ENCODE measurements around the gene OPHN1.

OPHN1 gene

GRCh38 chrX:68421636-68422035 lies 11.7 kb downstream of the OPHN1 start:
- H3K4me3 ChIP-seq (ENCODE audit: low read depth in 1 of 2, low read length in 2 of 2), result no peak overlapping the region
- H3K9me3 ChIP-seq (ENCODE audit: control insufficient read depth in 1 of 2, low read length in 2 of 2), result no peaks in the 10 kb centered on the region
- peaks cover 0 to 11% of the 10 kb centered on the region in 2 donors for H3K4me1 ChIP-seq (ENCODE audit: control insufficient read depth in 1 of 2, insufficient read depth in 2 of 2, low read length in 2 of 2)
- no peaks in the 10 kb centered on the region for H3K27me3 ChIP-seq (ENCODE audit: low read depth, low read length)
- no peaks in the 10 kb centered on the region for H3K36me3 ChIP-seq (ENCODE audit: control insufficient read depth in 1 of 2, insufficient read depth in 2 of 2, low read length in 2 of 2)
- no peak overlapping the region for H3K27ac ChIP-seq (ENCODE audit: low read length)

- H3K4me3 ChIP-seq (ENCODE audit: low read depth in 1 of 2, low read length in 2 of 2), result no peak overlapping the region
- peaks cover 0 to 12% of the 10 kb centered on the region in 2 donors for H3K4me1 ChIP-seq (ENCODE audit: control insufficient read depth in 1 of 2, insufficient read depth in 2 of 2, low read length in 2 of 2)
- no peaks in the 10 kb centered on the region for H3K27me3 ChIP-seq (ENCODE audit: low read depth, low read length)
- no peak overlapping the region for H3K27ac ChIP-seq (ENCODE audit: low read length)
- no peaks in the 10 kb centered on the region for H3K9me3 ChIP-seq (ENCODE audit: control insufficient read depth in 1 of 2, low read length in 2 of 2)
- no peaks in the 10 kb centered on the region for H3K36me3 ChIP-seq (ENCODE audit: control insufficient read depth in 1 of 2, insufficient read depth in 2 of 2, low read length in 2 of 2)
Observed at GRCh38 chrX:68420559-68420958, 12.7 kb downstream of the OPHN1 start.

GRCh38 chrX:68419975-68420374 lies 13.3 kb downstream of the OPHN1 start:
- H3K9me3 ChIP-seq (ENCODE audit: control insufficient read depth in 1 of 2, low read length in 2 of 2), result no peaks in the 10 kb centered on the region
- H3K27ac ChIP-seq (ENCODE audit: low read length), result no peak overlapping the region
- H3K27me3 ChIP-seq (ENCODE audit: low read depth, low read length), result no peaks in the 10 kb centered on the region
- H3K4me3 ChIP-seq (ENCODE audit: low read depth in 1 of 2, low read length in 2 of 2), result no peak overlapping the region
- peaks cover 0 to 17% of the 10 kb centered on the region in 2 donors for H3K4me1 ChIP-seq (ENCODE audit: control insufficient read depth in 1 of 2, insufficient read depth in 2 of 2, low read length in 2 of 2)
- H3K36me3 ChIP-seq (ENCODE audit: control insufficient read depth in 1 of 2, insufficient read depth in 2 of 2, low read length in 2 of 2), result no peaks in the 10 kb centered on the region

- no peak overlapping the region for H3K4me3 ChIP-seq (ENCODE audit: low read depth in 1 of 2, low read length in 2 of 2)
- no peaks in the 10 kb centered on the region for H3K36me3 ChIP-seq (ENCODE audit: control insufficient read depth in 1 of 2, insufficient read depth in 2 of 2, low read length in 2 of 2)
- H3K27me3 ChIP-seq (ENCODE audit: low read depth, low read length), result no peaks in the 10 kb centered on the region
- H3K9me3 ChIP-seq (ENCODE audit: control insufficient read depth in 1 of 2, low read length in 2 of 2), result no peaks in the 10 kb centered on the region
- no peak overlapping the region for H3K27ac ChIP-seq (ENCODE audit: low read length)
- H3K4me1 ChIP-seq (ENCODE audit: control insufficient read depth in 1 of 2, insufficient read depth in 2 of 2, low read length in 2 of 2), result peaks cover 0 to 19% of the 10 kb centered on the region in 2 donors
Observed at GRCh38 chrX:68417651-68418050, 15.6 kb downstream of the OPHN1 start.

- H3K4me1 ChIP-seq (ENCODE audit: control insufficient read depth in 1 of 2, insufficient read depth in 2 of 2, low read length in 2 of 2), result peaks cover 0 to 13% of the 10 kb centered on the region in 2 donors
- H3K9me3 ChIP-seq (ENCODE audit: control insufficient read depth in 1 of 2, low read length in 2 of 2), result no peaks in the 10 kb centered on the region
Observed at GRCh38 chrX:68416592-68416991, 16.7 kb downstream of the OPHN1 start.

GRCh38 chrX:68415316-68415715 lies 18.0 kb downstream of the OPHN1 start:
- no peak overlapping the region for H3K4me3 ChIP-seq (ENCODE audit: low read depth in 1 of 2, low read length in 2 of 2)
- no peaks in the 10 kb centered on the region for H3K27me3 ChIP-seq (ENCODE audit: low read depth, low read length)
- H3K36me3 ChIP-seq (ENCODE audit: control insufficient read depth in 1 of 2, insufficient read depth in 2 of 2, low read length in 2 of 2), result no peaks in the 10 kb centered on the region
- no peaks in the 10 kb centered on the region for H3K9me3 ChIP-seq (ENCODE audit: control insufficient read depth in 1 of 2, low read length in 2 of 2)
- H3K4me1 ChIP-seq (ENCODE audit: control insufficient read depth in 1 of 2, insufficient read depth in 2 of 2, low read length in 2 of 2), result peaks cover 0 to 8% of the 10 kb centered on the region in 2 donors
- H3K27ac ChIP-seq (ENCODE audit: low read length), result no peak overlapping the region

More at GRCh38 chrX:68416592-68416991, 16.7 kb downstream of the OPHN1 start:
- no peaks in the 10 kb centered on the region for H3K27me3 ChIP-seq (ENCODE audit: low read depth, low read length)
- H3K36me3 ChIP-seq (ENCODE audit: control insufficient read depth in 1 of 2, insufficient read depth in 2 of 2, low read length in 2 of 2), result no peaks in the 10 kb centered on the region
- H3K4me3 ChIP-seq (ENCODE audit: low read depth in 1 of 2, low read length in 2 of 2), result no peak overlapping the region
- H3K27ac ChIP-seq (ENCODE audit: low read length), result no peak overlapping the region

- Histone ChIP-seq H3K4me3 (ENCODE audit: low read depth in 1 of 2, low read length in 2 of 2) (no peak overlapping the region), H3K4me1 (ENCODE audit: control insufficient read depth in 1 of 2, insufficient read depth in 2 of 2, low read length in 2 of 2) (peaks cover 0 to 8% of the 10 kb centered on the region in 2 donors), H3K27me3 (ENCODE audit: low read depth, low read length) (no peaks in the 10 kb centered on the region), H3K9me3 (ENCODE audit: control insufficient read depth in 1 of 2, low read length in 2 of 2) (no peaks in the 10 kb centered on the region), H3K27ac (ENCODE audit: low read length) (no peak overlapping the region), H3K36me3 (ENCODE audit: control insufficient read depth in 1 of 2, insufficient read depth in 2 of 2, low read length in 2 of 2) (no peaks in the 10 kb centered on the region)
Observed at GRCh38 chrX:68413254-68413653, 20.0 kb downstream of the OPHN1 start.

GRCh38 chrX:68411729-68412128 lies 21.6 kb downstream of the OPHN1 start:
- no peaks in the 10 kb centered on the region for H3K9me3 ChIP-seq (ENCODE audit: control insufficient read depth in 1 of 2, low read length in 2 of 2)
- peaks cover 0 to 8% of the 10 kb centered on the region in 2 donors for H3K4me1 ChIP-seq (ENCODE audit: control insufficient read depth in 1 of 2, insufficient read depth in 2 of 2, low read length in 2 of 2)
- no peaks in the 10 kb centered on the region for H3K36me3 ChIP-seq (ENCODE audit: control insufficient read depth in 1 of 2, insufficient read depth in 2 of 2, low read length in 2 of 2)
- no peak overlapping the region for H3K27ac ChIP-seq (ENCODE audit: low read length)
- H3K4me3 ChIP-seq (ENCODE audit: low read depth in 1 of 2, low read length in 2 of 2), result no peak overlapping the region
- H3K27me3 ChIP-seq (ENCODE audit: low read depth, low read length), result no peaks in the 10 kb centered on the region

- Histone ChIP-seq H3K4me1 (ENCODE audit: control insufficient read depth in 1 of 2, insufficient read depth in 2 of 2, low read length in 2 of 2) (no peaks in the 10 kb centered on the region), H3K4me3 (ENCODE audit: low read depth in 1 of 2, low read length in 2 of 2) (no peak overlapping the region), H3K27me3 (ENCODE audit: low read depth, low read length) (no peaks in the 10 kb centered on the region), H3K9me3 (ENCODE audit: control insufficient read depth in 1 of 2, low read length in 2 of 2) (no peaks in the 10 kb centered on the region), H3K36me3 (ENCODE audit: control insufficient read depth in 1 of 2, insufficient read depth in 2 of 2, low read length in 2 of 2) (no peaks in the 10 kb centered on the region), H3K27ac (ENCODE audit: low read length) (no peak overlapping the region)
Observed at GRCh38 chrX:68409194-68409593, 24.1 kb downstream of the OPHN1 start.

- Histone ChIP-seq H3K27me3 (ENCODE audit: low read depth, low read length) (no peaks in the 10 kb centered on the region), H3K27ac (ENCODE audit: low read length) (no peak overlapping the region), H3K36me3 (ENCODE audit: control insufficient read depth in 1 of 2, insufficient read depth in 2 of 2, low read length in 2 of 2) (no peaks in the 10 kb centered on the region), H3K4me1 (ENCODE audit: control insufficient read depth in 1 of 2, insufficient read depth in 2 of 2, low read length in 2 of 2) (no peaks in the 10 kb centered on the region), H3K4me3 (ENCODE audit: low read depth in 1 of 2, low read length in 2 of 2) (no peak overlapping the region), H3K9me3 (ENCODE audit: control insufficient read depth in 1 of 2, low read length in 2 of 2) (no peaks in the 10 kb centered on the region)
Observed at GRCh38 chrX:68403522-68403921, 29.8 kb downstream of the OPHN1 start.

GRCh38 chrX:68403038-68403437 lies 30.3 kb downstream of the OPHN1 start:
- Histone ChIP-seq H3K4me3 (ENCODE audit: low read depth in 1 of 2, low read length in 2 of 2) (no peak overlapping the region), H3K9me3 (ENCODE audit: control insufficient read depth in 1 of 2, low read length in 2 of 2) (no peaks in the 10 kb centered on the region), H3K36me3 (ENCODE audit: control insufficient read depth in 1 of 2, insufficient read depth in 2 of 2, low read length in 2 of 2) (no peaks in the 10 kb centered on the region), H3K27me3 (ENCODE audit: low read depth, low read length) (no peaks in the 10 kb centered on the region), H3K27ac (ENCODE audit: low read length) (no peak overlapping the region), H3K4me1 (ENCODE audit: control insufficient read depth in 1 of 2, insufficient read depth in 2 of 2, low read length in 2 of 2) (no peaks in the 10 kb centered on the region)

- Histone ChIP-seq H3K4me3 (ENCODE audit: low read depth in 1 of 2, low read length in 2 of 2) (no peak overlapping the region), H3K9me3 (ENCODE audit: control insufficient read depth in 1 of 2, low read length in 2 of 2) (no peaks in the 10 kb centered on the region), H3K36me3 (ENCODE audit: control insufficient read depth in 1 of 2, insufficient read depth in 2 of 2, low read length in 2 of 2) (no peaks in the 10 kb centered on the region), H3K27me3 (ENCODE audit: low read depth, low read length) (no peaks in the 10 kb centered on the region), H3K4me1 (ENCODE audit: control insufficient read depth in 1 of 2, insufficient read depth in 2 of 2, low read length in 2 of 2) (no peaks in the 10 kb centered on the region), H3K27ac (ENCODE audit: low read length) (no peak overlapping the region)
Observed at GRCh38 chrX:68402094-68402493, 31.2 kb downstream of the OPHN1 start.
